ENCODE data around the gene ABCC2. TPM values are rescaled to one million over a fixed set of nuclear protein-coding genes. Genes with fewer than 3 reads are reported as not detected.

The ABCC2 gene
- total RNA-seq, 1 donor from 2014 or later = 11.0 TPM

DNA sequence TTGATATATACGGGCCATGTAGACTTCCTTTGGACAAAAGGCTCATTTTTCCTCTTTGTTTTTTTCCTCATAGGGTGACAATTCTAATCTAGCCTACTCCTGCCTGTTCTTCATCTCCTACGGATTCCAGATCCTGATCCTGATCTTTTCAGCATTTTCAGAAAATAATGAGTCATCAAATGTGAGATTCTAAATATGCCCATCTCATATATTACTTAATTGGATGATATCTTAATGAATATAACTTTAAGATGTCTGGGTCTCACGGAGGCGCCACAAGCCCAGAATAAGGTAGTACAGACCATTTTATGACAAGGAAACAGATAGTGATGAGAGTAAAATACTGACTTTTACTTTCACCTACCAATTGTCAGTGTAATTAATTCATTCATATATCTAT is 11.4 kb downstream of the ABCC2 start:
- TF ChIP-seq, protein P1, sequence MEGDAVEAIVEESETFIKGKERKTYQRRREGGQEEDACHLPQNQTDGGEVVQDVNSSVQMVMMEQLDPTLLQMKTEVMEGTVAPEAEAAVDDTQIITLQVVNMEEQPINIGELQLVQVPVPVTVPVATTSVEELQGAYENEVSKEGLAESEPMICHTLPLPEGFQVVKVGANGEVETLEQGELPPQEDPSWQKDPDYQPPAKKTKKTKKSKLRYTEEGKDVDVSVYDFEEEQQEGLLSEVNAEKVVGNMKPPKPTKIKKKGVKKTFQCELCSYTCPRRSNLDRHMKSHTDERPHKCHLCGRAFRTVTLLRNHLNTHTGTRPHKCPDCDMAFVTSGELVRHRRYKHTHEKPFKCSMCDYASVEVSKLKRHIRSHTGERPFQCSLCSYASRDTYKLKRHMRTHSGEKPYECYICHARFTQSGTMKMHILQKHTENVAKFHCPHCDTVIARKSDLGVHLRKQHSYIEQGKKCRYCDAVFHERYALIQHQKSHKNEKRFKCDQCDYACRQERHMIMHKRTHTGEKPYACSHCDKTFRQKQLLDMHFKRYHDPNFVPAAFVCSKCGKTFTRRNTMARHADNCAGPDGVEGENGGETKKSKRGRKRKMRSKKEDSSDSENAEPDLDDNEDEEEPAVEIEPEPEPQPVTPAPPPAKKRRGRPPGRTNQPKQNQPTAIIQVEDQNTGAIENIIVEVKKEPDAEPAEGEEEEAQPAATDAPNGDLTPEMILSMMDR (conservative IDR thresholded peaks at IDR 0.05) = no peak
- Mint-ChIP-seq H3K27ac (no peak overlapping the region), H3K9me3 (no peaks in the 10 kb centered on the region), H3K27me3 (no peaks in the 10 kb centered on the region), H3K4me1 (ENCODE audit: unreplicated experiment) (no peaks in the 10 kb centered on the region), H3K4me3 (no peak overlapping the region), H3K36me3 (no peaks in the 10 kb centered on the region)
- no peak for DNase-seq (ENCODE audit: extremely low spot score, unreplicated experiment)

DNA sequence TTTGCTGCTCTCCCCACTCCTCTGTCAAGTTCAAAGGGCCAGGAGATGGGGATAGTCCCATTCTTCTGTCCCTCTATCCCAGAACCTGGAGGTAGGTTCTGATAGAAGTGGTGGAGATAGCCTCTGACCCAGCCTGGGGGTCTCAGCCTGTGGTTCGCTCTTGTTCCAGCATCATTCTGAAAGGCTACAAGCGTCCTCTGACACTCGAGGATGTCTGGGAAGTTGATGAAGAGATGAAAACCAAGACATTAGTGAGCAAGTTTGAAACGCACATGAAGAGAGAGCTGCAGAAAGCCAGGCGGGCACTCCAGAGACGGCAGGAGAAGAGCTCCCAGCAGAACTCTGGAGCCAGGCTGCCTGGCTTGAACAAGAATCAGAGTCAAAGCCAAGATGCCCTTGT is 14.5 kb downstream of the ABCC2 start:
- no peak overlapping the region for H3K27ac Mint-ChIP-seq
- no peaks in the 10 kb centered on the region for H3K4me1 Mint-ChIP-seq (ENCODE audit: unreplicated experiment)
- H3K4me3 Mint-ChIP-seq = no peak overlapping the region
- H3K27me3 Mint-ChIP-seq = no peaks in the 10 kb centered on the region
- TF ChIP-seq, protein P1 (conservative IDR thresholded peaks at IDR 0.05) = no peak
- no peaks in the 10 kb centered on the region for H3K36me3 Mint-ChIP-seq
- no peak for DNase-seq (ENCODE audit: extremely low spot score, unreplicated experiment)
- no peaks in the 10 kb centered on the region for H3K9me3 Mint-ChIP-seq

DNA sequence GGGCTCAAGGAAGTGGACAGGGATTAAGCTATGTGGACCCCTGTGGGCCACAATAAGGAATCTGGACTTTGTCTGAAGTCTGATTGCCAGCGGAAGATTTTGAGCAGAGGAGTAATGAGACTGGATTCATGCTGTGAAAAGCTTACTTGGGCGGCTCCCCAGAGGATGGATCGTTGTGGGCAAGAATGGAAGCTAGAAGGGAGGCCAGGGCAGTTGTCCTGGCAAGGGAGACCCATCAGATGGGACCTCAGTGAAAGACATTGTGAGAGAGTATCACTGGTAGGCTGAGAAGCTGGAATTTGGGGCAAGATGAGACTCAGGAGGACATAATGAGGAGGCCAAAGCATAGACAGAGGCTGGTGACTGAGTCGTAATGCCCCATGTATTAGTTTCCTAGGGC is 15.6 kb downstream of the ABCC2 start:
- Mint-ChIP-seq H3K4me3 (no peak overlapping the region), H3K4me1 (ENCODE audit: unreplicated experiment) (no peaks in the 10 kb centered on the region)
- TF ChIP-seq, protein P1 (conservative IDR thresholded peaks at IDR 0.05) = no peak

DNA sequence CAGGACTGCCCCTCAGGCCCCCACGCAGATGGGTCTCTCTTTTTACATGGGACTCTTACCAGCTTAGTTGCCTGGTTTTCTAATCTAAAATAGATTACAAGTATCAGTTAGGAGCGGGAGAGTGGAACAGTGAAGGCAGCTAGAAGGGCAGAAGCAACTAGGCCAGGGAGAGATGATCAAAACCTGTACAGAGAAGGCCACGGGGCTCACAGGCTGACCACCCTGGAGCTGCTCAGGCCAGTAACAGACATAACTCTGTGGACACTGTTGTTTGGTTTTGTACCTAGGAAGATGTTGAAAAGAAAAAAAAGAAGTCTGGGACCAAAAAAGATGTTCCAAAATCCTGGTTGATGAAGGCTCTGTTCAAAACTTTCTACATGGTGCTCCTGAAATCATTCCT is 16.5 kb downstream of the ABCC2 start:
- TF ChIP-seq, protein P1 (conservative IDR thresholded peaks at IDR 0.05) = no peak
- no peaks in the 10 kb centered on the region for H3K9me3 Mint-ChIP-seq
- no peaks in the 10 kb centered on the region for H3K4me1 Mint-ChIP-seq (ENCODE audit: unreplicated experiment)
- no peak overlapping the region for H3K27ac Mint-ChIP-seq
- peaks cover 4% of the 10 kb centered on the region for H3K27me3 Mint-ChIP-seq
- DNase-seq (ENCODE audit: extremely low spot score, unreplicated experiment) = no peak
- H3K36me3 Mint-ChIP-seq = no peaks in the 10 kb centered on the region
- no peak overlapping the region for H3K4me3 Mint-ChIP-seq

More for the DNA sequence above, 15.6 kb downstream of the ABCC2 start:
- H3K36me3 Mint-ChIP-seq = no peaks in the 10 kb centered on the region
- H3K27ac Mint-ChIP-seq = no peak overlapping the region
- no peak for DNase-seq (ENCODE audit: extremely low spot score, unreplicated experiment)
- no peaks in the 10 kb centered on the region for H3K9me3 Mint-ChIP-seq
- no peaks in the 10 kb centered on the region for H3K27me3 Mint-ChIP-seq

DNA sequence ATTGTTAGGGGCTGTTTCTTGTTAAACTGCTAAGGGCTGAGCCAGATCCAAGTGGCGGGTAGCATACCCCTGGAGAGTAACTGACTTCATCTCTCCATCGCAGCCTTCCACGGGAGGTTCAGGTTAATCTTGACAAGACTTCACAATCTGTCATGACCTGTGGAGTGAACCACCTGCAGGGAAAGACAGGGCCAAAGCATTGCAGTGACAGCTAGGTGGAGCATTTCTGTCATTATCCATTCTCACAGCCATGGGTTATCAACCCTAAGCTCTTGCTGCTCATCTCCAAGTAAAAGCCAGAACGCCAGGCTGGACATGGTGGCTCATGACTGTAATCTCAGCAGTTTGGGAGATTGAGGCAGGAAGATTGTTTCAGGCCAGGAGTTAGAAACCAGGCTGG is 17.2 kb downstream of the ABCC2 start:
- Mint-ChIP-seq H3K4me3 (no peak overlapping the region), H3K27me3 (peaks cover 4% of the 10 kb centered on the region), H3K36me3 (no peaks in the 10 kb centered on the region), H3K9me3 (no peaks in the 10 kb centered on the region), H3K27ac (no peak overlapping the region), H3K4me1 (ENCODE audit: unreplicated experiment) (no peaks in the 10 kb centered on the region)
- DNase-seq (ENCODE audit: extremely low spot score, unreplicated experiment) = no peak
- TF ChIP-seq, protein P1 (conservative IDR thresholded peaks at IDR 0.05) = no peak

DNA sequence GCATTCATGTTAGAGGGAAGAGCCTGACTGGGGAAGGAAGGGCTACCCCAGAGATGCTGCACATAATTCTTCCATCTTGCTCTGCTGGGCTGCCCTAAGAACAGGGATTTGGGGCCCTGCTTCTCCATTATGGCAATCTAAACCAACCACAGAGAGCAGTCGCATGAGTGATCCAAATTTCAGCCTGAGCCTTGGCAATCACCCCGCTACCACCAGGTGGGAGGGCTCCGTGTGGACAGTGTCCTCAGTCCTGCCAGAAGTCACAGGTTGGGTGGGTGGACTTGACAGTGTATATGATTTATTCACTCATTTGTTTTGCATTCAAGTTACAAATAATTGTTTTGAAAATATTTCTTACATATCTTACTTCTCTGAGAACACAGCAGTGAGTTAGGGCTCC is 22.0 kb downstream of the ABCC2 start:
- TF ChIP-seq, protein P1 (conservative IDR thresholded peaks at IDR 0.05) = no peak
- Mint-ChIP-seq H3K36me3 (no peaks in the 10 kb centered on the region), H3K9me3 (no peaks in the 10 kb centered on the region), H3K4me3 (no peak overlapping the region), H3K27me3 (peaks cover 4% of the 10 kb centered on the region), H3K27ac (no peak overlapping the region), H3K4me1 (ENCODE audit: unreplicated experiment) (no peaks in the 10 kb centered on the region)
- DNase-seq (ENCODE audit: extremely low spot score, unreplicated experiment) = no peak
